Stimulated activated CD4-positive, alpha-beta T cell treated with anti-CD3 and anti-CD28 coated beads, Interleukin-1b, Interleukin-23, amount 100 ng/mL, for 1 hour (primary cell): ENCODE data around the gene TBATA.
"Not testable (repeated sequence)": the region's sequence is repeated elsewhere in the genome, so short reads cannot be mapped to it uniquely, and the experiment has no call there.

ENCODE experiments used
- DNase-seq, 2 donors: peaks; one replicate each; pipeline ENCODE4 v3.0.0-alpha.2; 2020; ENCODE audit warnings: low read depth in 2 of 2

TBATA gene

DNA sequence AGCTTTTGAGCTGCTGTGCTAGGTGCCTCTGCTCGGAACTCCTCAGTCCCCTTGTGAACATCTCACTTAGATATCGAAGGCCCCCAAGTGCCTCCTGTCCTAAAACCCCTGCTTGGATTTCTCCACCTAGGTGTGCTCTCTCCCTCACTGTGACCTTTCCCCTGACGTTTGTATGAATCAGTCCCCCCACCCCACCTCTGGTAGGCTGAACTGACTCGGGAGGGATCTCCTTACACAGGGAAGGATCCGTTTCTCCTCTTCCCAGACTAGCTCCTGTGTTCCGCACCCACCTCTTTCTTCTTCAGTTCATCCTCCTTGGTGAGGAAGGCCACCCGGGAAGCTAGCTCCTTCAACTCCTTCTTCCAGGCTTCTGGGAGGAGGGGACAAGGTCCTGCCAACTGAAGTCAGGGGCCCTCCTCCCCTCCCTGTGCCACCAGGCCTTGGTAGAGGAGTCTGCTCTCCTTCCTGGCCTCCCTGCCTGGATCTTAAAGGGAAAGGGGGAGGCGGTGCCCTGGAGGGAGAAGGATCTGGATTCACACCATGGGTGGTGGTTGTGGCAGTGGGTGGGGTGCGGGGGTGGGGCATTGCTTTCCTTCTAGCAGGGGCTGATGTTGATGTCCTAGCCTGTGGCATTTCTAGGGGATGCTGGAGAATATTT is 6.8 kb downstream of the TBATA start:
- no peak for DNase-seq

DNA sequence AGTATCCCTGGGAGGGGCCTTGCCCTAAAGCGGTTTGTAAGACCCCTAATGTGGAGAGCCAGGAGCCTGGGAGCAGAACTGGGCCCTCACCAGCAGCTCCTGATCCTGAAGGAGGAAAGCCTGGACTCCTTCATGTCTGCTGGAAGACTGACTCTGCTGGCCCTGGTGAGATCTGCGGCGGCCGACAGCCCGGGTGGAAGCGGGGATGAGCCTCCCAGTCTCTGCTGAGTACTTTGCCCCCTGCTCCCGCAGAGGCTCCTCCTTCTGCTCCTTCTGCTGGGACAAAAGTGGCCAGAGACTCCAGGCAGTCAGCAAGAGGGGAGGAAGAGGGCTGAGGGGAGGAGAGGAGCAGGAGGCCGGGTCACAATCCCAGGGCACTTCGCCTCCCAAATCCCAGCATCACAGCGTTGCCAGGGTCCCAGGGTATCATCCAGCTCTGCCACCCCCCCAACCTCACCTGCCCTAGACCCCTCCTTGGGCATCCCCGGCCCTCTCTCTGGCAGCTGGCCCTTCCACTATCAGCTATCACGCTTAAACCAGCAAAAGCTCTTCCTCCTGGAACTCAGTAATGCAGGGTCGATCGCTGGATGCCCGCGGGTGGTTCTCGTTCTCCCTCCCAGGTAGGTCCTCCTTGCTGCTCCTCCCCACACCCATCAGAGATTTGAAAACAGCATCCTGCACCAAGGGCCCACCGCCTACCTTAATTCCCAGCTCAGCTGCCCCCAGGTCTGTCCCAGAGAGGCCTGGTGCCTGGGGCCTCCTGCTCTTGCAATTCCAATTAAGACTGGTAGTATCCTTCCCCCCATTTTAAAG is 7.9 kb downstream of the TBATA start:
- DNase-seq = no peak

DNA sequence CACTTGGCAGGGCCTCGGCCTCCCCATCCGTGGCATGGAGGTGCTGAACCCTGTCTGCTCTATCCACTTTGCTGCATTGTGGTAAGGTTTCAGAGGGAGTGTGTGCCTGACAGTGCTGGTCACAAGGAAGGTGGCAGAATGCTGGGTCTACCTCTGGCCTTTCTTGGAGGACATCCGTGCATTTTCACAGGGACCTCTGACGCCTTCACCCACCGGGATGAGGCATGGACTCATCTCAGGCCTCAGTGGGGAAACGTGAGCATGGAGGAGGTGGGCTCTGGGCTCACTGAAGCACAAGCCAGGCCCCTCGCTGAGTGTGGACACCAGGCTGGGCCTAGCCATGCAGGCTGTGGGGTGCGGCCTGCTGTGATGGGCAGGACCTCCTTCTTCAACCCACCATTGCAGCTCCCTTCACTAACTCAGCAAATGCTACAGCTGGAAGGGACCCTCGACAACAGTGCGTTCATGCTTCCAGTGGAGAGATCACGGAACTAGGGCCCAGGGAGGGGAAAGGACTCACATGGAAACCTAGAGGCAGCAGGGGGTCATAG is 8.6 kb downstream of the TBATA start:
- no peak for DNase-seq

DNA sequence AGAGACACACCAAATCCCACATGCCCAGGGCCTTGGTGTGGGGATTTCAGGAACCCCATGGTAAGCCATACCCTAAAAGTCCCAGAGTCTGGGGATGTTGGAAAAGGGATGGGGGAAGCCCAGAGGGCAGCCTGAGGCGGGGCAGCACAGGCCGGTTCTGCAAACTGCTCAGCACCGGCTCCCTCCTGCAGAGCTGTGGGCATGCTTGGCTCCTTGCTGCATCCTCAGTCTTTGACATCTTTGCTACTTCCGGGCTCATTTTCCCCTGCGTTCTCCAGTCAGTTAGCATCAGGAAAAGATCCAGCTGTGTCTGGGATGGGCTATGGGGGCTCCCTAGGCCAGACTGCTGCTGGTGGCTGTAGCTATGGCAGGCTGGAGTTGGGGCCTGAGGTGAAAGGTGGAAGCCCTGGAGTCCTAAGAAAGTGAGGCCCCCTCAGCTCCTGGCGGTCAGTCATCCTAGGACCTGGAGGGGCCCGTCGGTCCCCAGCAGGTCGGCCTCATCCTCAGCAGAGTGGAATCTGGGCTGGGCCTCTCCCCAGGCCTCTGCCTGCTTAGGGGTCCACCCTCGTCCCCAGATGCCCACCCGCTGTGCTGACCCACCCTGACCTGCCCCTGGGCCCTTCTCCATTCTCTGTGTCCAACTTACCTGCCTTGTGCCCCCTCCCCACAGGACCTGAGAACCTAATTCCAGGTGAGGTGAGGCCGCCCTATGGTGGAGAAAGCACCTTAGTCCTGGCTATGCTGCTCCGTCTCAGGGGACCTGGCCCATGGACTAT is 9.3 kb downstream of the TBATA start:
- no peak for DNase-seq

DNA sequence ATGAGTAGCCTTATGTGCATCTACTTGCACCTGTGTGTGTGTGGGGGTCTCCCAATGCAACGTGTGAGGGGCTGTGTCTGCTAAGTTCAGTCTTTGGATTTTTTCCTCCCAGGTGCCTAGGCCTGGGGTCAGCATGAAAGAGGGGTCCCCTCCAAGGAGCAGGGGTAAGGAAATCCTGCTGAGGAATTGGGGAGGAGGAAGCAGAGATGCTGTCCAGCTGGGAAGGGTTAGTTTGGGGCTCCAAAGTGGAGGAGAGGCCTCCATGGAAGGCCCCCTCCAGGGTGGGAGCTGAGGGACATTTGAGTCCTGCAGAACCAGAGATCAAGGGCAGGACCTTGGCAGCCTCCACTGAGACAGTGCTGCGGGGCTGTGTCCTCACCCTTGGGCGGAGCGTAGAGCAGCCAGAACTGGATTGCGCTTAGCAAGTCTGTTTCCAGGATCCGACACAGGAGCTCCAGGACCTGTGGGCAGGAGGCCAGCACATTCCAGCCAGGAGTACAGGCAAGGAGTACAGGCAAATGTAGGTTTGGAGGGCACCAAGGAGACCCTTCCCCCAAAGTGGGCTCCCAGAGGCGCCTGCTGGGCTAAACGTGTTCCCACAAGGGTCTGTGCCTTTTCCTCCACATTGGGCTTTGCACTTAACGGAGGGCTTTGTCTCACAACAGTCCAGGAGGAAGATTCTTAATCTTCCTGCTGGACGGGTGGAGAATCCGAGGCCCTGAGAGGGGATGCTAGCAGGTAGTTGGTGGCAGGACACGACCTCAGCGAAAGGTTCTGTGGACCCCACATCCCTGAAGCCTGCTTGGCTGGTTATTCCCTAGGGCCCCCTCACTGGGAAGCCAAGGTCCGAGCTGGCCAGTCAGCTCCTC is 10.1 kb downstream of the TBATA start:
- DNase-seq = no peak

- no peak for DNase-seq
These were observed 11.0 kb downstream of the TBATA start for GRCh38 chr10:70773965-70774809.

DNA sequence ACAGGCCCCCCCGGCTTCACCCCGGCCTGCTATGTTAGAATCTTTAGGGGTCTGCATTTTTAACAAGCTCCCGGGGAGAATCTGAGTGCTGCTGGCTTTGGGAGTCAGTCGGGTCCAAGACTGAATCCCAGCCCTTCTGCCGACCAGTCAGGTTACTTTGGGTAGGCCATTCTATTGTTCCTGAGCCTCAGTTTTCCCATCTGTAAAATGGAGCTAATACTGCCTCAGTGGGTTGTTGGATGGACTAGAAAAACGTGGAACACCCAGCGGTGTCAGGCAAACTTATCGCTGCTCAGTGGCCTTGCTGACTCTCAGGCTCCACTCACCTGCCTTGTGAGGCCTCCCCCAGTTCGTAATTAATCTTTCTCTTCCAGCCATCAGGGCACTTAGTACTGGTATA is 11.7 kb downstream of the TBATA start:
- no peak for DNase-seq

DNA sequence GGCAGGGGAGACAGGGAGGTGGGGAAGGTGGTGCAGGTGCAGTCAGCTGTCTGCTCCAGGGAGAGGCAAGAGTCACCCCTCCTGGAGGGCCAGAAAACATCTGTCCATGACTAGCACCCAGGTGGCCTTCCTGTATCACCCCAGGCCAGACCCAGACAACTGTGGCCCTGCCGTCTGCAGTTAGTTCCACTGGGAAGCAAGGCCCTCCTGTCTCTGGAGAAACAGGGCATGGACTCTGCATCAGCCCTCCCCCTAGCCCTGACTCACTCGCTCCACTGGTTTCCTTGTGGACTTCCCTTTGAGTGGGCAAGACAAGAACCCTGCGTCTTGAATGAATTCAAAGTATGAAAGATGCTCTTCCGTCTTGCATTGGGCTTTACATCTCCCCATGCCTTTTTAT is 12.6 kb downstream of the TBATA start:
- DNase-seq = no peak

DNA sequence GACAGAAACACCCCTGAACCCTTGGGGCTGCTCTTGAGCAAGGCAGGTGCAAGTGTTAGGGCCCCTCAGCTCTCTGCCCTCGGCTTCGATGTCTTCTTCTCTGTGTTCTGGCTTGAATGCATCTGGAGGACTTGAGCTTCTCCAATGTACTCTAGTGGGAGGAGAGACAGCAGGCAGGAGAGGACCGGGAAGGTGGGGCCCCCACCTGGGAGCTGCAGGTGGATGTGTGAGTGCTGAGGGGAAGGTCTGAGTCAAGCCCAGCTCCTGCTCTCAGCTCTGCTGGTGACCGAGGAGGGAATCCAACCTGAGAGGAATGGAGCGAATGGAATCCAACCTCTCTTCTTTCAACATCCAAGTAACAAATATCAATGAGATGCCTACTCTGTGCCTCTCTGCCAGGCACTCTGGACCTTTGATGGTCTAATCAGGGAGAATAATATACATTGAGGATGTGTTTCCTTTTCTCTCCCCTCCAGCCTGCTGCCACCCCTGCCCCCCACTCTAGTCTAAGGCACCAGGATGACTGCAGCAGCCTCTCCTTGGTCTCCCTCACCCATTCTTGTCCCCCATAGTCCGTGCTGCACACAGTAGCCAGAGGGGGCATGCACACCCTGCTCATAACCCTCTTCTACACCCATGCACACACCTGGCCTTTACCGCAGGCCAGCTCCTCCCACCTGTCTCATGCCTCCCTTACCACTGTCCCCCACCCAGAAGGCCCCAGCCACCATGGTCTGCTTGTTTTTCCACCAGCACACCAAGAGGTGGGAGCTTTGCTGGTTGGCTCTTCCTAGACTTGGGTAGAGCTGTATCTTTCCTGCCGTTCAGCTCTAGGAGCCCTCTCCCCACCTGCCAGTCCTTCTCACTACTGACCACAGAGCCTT is 13.6 kb downstream of the TBATA start:
- DNase-seq = no peak

DNA sequence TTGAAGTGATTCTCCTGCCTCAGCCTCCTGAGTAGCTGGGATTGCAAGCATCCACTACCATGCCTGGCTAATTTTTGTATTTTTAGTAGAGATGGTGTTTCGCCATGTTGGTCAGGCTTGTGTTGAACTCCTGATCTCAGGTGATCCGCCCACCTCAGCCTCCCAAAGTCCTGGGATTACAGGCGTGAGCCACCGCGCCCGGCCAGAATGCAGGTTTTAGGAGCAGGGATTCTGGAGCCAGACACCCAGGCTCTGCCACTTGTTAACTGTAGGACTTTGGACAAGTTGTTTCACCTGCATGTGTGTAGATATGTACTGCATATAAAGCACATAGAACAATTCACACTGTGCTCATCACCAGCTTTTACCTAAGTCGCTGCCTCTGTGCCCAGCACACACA is 14.7 kb downstream of the TBATA start:
- not testable (repeated sequence) for DNase-seq

- no peak for DNase-seq
These were observed 15.2 kb downstream of the TBATA start for GRCh38 chr10:70770001-70770400.

DNA sequence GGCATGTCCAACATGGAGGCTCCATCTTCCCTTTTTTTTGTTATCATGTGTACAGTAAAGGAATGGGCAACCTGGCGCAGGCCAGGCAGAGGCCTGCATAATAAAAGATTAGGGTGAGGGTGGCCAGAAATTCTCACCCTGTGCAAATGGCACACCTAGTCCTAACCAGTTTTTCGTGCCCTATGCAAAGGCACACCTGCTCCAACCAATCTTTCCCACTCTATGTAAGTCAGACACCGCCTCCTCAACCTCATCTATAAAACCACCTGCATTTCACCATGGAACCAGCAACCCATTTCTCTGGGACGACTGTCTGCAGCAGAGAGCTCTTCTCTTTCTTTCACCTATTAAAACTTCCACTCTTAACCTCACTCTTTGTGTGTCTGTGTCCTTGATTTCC is 16.1 kb downstream of the TBATA start:
- DNase-seq = no peak

DNA sequence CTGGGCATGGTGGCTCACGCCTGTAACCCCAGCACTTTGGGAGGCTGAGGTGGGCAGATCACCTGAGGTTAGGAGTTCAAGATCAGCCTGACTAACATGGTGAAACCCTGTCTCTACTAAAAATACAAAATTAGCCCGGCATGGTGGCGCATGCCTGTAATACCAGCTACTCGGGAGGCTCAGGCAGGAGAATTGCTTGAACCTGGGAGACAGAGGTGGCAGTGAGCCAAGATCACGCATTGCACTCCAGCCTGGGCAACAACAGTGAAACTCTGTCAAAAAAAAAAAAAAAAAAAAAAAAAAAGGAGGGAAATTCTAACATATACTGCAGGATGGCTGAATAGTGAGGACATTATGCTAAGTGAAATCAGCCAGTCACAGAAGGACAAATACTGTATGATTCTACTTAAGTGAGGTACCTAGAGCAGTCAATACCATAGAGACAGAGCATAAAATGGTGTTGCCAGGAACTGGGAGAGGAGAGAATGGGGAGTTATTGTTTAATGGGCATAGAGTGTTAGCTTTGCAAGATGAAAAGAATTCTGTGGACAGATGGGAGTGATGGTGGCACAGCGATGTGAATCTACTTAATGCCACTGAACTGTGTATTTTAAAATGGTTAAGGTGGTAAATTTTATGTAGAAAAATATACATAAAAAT is 17.0 kb downstream of the TBATA start:
- DNase-seq = not testable (repeated sequence)

DNA sequence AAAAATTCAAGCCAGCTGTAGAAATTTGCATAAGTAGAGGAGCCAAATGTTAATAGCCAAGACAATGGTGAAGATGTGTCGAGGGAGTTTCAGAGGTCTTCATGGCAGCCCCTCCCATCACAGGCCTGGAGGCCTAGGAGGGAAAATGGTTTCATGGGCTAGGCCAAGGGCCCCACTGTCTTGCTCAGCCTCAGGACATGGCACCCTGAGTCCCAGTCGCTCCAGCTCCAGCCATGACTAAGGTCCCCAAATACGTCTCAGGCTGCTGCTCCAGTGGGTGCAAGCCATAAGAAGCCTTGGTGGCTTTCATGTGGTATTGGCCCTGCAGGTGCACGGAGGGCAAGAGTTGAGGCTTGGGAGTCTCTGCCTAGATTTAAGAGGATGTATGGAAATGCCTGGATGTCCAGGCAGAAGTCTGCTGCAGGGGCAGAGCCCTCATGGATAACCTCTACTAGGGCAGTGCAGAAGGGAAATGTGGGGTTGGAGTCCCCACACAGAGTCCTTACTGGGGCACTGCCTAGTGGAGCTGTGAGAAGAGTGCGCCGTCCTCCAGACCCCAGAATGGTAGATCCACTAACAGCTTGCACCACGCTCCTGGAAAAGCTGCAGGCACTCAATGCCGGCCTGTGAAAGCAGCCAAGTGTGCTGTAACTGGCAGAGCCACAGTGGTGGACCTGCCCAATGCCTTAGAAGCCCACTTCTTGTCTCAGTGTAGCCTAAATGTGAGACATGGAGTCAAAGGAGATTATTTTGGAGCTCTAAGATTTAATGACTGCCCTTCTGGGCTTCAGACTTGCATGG is 19.2 kb downstream of the TBATA start:
- DNase-seq = no peak

- no peak for DNase-seq
These were observed 21.6 kb downstream of the TBATA start for GRCh38 chr10:70763567-70763966.

- no peak for DNase-seq
These were observed 22.6 kb downstream of the TBATA start for GRCh38 chr10:70762441-70763175.

DNA sequence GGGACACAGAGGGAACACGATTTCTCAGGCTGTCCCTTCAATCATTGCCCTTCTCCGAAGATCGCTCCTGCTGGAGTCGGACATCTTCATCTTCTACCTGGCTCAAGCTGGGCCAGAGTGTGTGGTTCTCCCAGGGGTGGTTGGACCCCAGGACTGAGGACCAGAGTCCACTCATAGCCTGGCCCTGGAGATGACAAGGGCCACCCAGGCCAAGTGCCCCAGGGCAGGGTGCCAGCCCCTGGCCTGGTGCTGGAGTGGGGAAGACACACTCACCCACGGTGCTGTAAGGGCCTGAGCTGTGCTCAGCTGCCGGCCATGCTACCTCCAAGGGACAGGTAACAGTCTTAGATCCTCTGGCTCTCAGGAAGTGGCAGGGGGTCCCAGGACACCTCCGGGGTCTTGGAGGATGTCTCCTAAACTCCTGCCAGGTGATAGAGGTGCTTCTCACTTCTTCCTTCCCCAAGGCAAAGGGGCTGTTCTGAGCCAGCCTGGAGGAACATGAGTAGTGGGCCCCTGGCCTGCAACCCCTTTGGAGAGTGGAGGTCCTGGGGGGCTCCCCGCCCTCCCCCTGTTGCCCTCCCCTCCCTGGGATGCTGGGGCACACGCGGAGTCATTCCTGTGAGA is 23.3 kb downstream of the TBATA start:
- no peak for DNase-seq
